ENCODE measurements around the gene MAST3. TPM values are rescaled to one million over a fixed set of nuclear protein-coding genes. Genes with fewer than 3 reads are reported as not detected.

MAST3 gene
- total RNA-seq, 1 donor from 2014 or later, result 4.9 TPM

DNA sequence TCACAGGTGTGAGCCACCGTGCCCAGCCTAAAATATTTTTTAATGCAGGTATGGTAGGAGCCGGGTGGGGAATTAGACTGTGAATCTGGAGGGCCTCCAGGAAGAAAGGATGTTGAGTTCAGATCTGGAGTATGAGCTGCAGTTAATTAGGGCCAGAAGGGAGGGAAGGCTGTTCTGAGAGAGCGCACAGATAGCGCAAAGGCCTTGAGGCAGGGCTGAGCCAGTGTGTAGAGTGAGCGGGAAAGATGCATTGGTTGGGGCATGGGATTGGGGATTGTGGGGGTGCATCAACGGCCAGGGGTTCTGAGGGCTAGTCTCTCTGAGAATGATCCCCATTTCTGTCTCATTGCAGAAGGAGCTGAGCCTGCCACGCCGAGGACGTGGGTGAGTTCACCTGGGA is 9.7 kb downstream of the MAST3 start:
- intact Hi-C loops (cut with DNase I), result no loop called here
- ATAC-seq (ENCODE audit: poor library complexity), result no peak

GRCh38 chr19:18108897-18109296 is 11.3 kb downstream of the MAST3 start:
- no peak for ATAC-seq (ENCODE audit: poor library complexity)
- intact Hi-C loops (cut with DNase I), result no loop called here
- no peak for DNase-seq

More for the DNA sequence above, 9.7 kb downstream of the MAST3 start:
- no peak for DNase-seq

DNA sequence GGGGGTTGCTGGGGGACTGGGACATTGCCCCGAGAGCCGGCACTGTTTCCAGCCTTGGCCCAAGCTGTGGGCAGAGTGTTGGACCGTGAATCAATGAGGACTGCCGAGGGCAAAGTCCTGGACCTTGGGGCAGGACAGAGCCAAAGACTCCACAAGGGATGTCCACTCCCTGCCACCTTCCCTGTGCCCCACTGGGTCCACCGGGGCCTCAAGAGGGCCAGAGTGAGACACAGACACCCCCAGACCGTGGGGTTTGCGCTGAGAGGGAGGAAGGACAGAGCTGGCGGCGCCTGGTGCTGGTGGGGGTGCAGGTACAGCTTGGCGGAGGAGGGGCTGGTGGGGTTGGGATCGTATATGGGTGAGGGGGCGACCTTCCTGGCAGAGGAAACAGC is 11.8 kb downstream of the MAST3 start:
- peak; percentile 4 for ATAC-seq (ENCODE audit: poor library complexity)
- intact Hi-C loops (cut with DNase I), result no loop called here

GRCh38 chr19:18109733-18110608 is 12.4 kb downstream of the MAST3 start:
- ATAC-seq (ENCODE audit: poor library complexity) (peak; percentile 84), DNase-seq (peak; percentile 85)
- intact Hi-C loops (cut with DNase I), result loop anchor here (5.0 kb wide), 2 partner anchors 57 to 142 kb away; no protein-coding TSS in a partner anchor

More for the DNA sequence above, 11.8 kb downstream of the MAST3 start:
- no peak for DNase-seq

DNA sequence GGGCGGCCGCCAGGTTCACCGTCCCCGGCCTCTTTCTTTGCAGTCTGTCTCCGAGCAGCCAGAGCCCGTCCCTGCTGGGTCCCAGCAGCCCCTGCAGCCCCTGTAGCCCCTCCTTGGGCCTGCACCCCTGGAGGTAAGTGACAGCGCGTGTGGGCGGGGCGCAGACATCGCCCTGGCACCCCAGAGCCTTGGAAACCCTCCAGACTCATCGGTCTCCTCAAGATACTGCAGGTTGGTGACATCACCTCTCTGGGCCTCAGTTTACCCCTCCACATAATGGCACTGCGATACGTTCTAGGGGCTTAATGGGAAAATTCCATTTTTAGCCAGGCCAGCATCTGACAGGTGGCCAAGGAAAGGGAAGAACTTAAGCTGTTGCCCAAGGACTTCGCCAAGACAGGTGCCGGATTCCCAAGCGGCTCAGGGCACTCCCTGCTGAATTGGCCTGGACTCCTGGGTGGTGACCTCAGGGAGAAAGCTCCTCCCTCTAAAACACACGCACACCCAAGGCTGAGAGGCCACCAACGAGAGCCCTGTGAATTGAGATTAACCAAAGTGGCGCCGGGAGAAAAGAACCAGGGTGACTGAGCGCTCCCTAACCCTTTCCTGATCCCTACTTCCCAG is 13.1 kb downstream of the MAST3 start:
- intact Hi-C loops (cut with DNase I), result loop anchor here (5.0 kb wide), 2 partner anchors 57 to 142 kb away; no protein-coding TSS in a partner anchor
- no peak for ATAC-seq (ENCODE audit: poor library complexity)
- DNase-seq, result no peak

DNA sequence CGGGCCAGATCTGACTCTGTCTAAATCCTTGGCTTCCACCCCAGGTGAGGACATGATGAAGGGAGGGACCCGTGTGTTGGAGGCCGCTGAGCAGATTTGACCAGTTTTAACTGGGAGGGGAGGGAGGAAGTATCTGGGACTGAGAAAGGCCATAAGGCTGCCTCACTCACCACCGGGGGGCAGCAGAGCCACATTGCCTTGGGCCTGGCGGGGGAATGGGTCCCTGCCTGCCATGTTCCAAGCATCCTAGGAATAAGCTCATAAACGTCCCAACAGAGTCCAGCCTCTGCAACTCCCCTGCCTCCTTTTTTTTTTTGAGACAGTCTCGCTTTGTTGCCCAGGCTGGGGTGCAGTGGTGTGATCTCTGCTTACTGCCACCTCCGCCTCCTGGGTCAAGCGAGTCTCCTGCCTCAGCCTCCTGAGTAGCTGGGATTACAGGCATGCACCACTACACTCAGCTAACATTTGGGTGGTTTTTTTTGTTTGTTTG is 15.5 kb downstream of the MAST3 start:
- intact Hi-C loops (cut with DNase I), result loop anchor here (5.0 kb wide), 2 partner anchors 54 to 139 kb away; no protein-coding TSS in a partner anchor
- ATAC-seq (ENCODE audit: poor library complexity), result peak; percentile 63
- peak; percentile 92 for DNase-seq

- intact Hi-C loops (cut with DNase I), result loop anchor here (5.0 kb wide), 2 partner anchors 53 to 138 kb away; no protein-coding TSS in a partner anchor
Observed at GRCh38 chr19:18113827-18114226, 16.2 kb downstream of the MAST3 start.

GRCh38 chr19:18114483-18114882 is 16.9 kb downstream of the MAST3 start:
- DNase-seq, result no peak
- intact Hi-C loops (cut with DNase I), result loop anchor here (5.0 kb wide), 2 partner anchors 53 to 138 kb away; no protein-coding TSS in a partner anchor
- no peak for ATAC-seq (ENCODE audit: poor library complexity)

More at GRCh38 chr19:18113827-18114226, 16.2 kb downstream of the MAST3 start:
- ATAC-seq (ENCODE audit: poor library complexity) (no peak), DNase-seq (no peak)

DNA sequence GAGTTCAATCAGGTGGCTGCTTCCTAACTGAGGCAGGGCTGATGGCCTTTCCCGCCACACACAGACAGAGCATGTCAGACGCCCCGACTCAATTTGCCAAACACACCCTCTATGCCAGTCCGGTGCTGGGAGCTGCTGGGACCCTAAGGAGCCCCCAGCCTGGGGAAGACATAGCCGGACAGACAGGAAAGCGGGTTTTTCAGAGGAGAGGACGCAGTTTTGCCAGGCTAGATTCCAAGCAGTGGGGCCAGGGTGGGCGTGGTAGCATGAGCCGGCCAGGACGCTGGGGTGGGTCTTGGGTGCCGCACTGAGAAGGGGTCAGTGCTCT is 19.8 kb downstream of the MAST3 start:
- intact Hi-C loops (cut with DNase I), result no loop called here
- DNase-seq (no peak), ATAC-seq (ENCODE audit: poor library complexity) (no peak)

DNA sequence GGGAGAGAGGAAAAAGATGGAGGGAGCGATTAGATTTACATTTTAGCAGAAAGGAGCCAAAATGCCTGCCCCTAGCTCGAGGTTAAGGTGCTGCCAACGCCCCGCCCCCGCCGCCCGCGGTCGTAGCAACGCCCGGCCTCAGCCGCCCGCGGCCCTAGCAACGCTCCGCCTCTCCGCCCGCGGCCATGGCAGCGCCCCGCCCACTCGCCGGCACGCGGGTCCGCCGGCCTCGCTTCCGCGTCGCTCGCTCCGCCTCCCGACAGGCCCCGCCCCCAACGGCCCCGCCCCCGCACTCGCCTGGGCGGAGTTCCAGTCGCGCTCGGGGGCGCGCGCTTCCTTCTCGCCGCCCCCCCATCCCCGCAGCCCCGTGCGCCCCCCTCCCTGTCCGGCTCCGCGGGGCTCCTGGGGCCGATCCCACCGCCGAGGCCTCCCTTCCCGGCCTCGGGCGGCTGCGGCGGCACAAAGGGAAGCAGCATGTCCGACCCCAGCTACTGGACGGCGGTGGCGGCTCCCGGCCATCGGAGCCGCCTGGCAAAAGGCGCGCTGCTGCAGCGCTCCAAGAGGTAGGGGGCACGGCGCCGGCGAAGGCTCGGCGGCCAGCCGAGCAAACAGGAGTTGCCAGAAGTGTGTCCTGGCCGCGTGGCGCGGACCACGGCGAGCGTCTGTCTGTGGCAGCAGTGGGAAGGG is 20.3 kb downstream of the MAST3 start:
- intact Hi-C loops (cut with DNase I), result no loop called here
- DNase-seq, result peak; percentile 94
- peak; percentile 98 for ATAC-seq (ENCODE audit: poor library complexity)

DNA sequence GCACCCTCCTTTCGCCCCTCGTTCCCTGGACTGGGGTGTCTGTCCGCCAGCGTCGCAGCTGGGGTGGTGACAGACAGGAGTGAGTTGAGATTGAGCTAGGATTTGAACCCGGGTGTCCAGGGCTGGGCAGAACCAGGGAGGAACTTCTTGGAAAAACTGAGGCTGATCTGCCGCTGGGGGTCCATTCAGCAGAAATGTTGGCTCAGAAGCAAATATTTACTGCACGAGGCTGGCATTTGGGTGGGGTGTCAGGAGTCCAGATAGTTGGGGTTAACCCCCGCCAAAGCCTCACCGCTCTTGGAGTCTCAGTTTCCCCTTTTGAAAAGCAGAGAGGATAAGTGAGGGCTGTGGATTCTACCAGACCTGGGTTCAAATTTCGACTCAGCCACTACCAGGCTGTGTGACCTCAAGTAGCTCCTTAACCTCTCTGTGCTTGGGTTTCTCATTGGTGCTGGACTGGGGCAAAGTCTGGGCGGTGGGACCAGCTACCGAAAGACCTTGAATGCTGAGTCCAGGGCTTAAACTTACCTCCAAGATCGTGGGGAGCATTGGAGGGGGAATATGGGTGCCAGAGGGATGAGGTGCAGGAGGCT is 20.9 kb downstream of the MAST3 start:
- DNase-seq, result no peak
- no peak for ATAC-seq (ENCODE audit: poor library complexity)
- intact Hi-C loops (cut with DNase I), result no loop called here

GRCh38 chr19:18119013-18119716 is 21.6 kb downstream of the MAST3 start:
- intact Hi-C loops (cut with DNase I), result no loop called here
- no peak for DNase-seq
- no peak for ATAC-seq (ENCODE audit: poor library complexity)

DNA sequence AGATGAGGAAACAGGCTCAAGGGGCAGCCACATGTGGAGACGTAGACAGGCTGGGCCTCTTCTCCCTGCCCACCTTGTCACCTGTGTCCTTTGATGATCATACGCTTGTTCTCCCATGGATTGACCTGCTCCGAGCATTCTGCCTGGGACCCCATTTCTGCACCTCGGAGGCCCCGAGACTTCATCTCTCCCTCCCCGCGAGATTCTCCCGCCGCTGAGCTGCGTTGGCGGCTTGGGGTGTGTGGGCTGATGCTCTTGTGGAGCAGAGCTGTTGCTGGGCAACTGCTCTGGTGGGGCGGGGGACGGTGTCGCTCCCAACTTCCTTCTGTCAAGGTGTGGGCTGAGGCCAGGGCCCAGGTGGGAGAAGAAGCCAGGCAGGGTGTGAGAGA is 22.1 kb downstream of the MAST3 start:
- intact Hi-C loops (cut with DNase I), result no loop called here
- no peak for ATAC-seq (ENCODE audit: poor library complexity)
- DNase-seq, result no peak

DNA sequence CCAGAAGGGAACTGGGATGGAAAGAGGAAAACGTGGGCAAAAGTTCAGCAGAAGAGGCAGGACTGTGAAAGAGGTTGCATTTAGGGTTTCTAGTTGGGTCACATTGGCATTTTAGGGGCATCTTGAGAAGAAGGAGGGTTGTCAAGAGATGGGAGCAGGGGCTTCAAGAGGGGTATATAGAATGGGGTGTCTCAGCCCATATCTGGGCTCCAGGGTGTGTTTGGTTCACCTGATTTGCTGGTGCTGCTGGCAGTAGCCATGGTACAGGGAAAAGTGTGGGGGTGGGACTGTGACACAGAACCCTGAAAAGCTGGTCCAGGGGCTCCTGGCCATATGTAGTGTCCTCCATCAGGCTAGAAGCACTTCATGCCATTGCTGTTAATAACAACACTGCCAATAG is 22.5 kb downstream of the MAST3 start:
- ATAC-seq (ENCODE audit: poor library complexity), result no peak
- no peak for DNase-seq
- intact Hi-C loops (cut with DNase I), result no loop called here

- intact Hi-C loops (cut with DNase I), result no loop called here
- no peak for ATAC-seq (ENCODE audit: poor library complexity)
- no peak for DNase-seq
Observed at GRCh38 chr19:18121166-18121565, 23.6 kb downstream of the MAST3 start.

DNA sequence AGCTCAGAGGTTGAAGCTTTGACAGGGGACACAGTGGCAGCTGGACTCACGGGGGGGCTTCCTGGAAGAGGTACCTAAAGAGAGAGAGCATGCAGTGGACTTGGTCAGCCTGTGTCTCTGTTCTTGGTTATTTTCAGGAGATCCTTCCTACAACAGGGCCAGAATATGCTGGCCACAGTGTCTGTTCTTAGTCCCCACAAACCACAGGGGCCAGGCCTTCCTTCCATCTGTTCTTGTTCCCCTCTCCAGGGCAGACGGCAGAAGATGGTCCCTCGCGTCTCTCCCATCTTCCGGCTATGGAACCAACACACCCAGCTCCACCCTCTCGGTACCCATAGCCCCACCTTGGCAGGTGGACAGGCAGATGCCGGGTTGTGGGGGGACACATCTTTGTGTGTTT is 24.8 kb downstream of the MAST3 start:
- ATAC-seq (ENCODE audit: poor library complexity) (no peak), DNase-seq (no peak)
- intact Hi-C loops (cut with DNase I), result no loop called here

GRCh38 chr19:18122860-18123795 is 25.6 kb downstream of the MAST3 start:
- ATAC-seq (ENCODE audit: poor library complexity) (no peak), DNase-seq (peak; percentile 62)
- intact Hi-C loops (cut with DNase I), result no loop called here
